Suprapubic skin (tissue), 4 donors: Measurements from ENCODE around the gene RBPJ. TPM values are rescaled to one million over a fixed set of nuclear protein-coding genes. Genes with fewer than 3 reads are reported as not detected.

Experiments used
- DNase-seq, 2 donors: peaks; one replicate each; pipeline ENCODE4 v3.0.0-alpha.2; 2019; ENCODE audit warnings: low spot score in 2 of 2
- H3K27ac ChIP-seq: fragments of 200-600 bp; sonication (generic); one replicate; pipeline ENCODE4 v1.5.1; 2019
- H3K27me3 ChIP-seq: fragments of 200-600 bp; sonication (generic); one replicate; pipeline ENCODE4 v1.5.1; 2019
- H3K36me3 ChIP-seq: fragments of 200-600 bp; sonication (generic); one replicate; pipeline ENCODE4 v1.5.1; 2019
- H3K4me1 ChIP-seq: fragments of 200-600 bp; sonication (generic); one replicate; pipeline ENCODE4 v1.5.1; 2019
- H3K4me3 ChIP-seq: fragments of 200-600 bp; sonication (generic); one replicate; pipeline ENCODE4 v1.5.1; 2019; ENCODE audit warnings: mild to moderate bottlenecking
- H3K9me3 ChIP-seq: fragments of 200-600 bp; sonication (generic); one replicate; pipeline ENCODE4 v1.5.1; 2019
- EP300 ChIP-seq: sonication (generic); formaldehyde crosslinking; IDR thresholded peaks from one replicate; pipeline ENCODE4 v1.6.1; 2017; ENCODE audit warnings: antibody characterized with exemption
- POLR2A ChIP-seq, 2 donors: fragments of 450-650 bp; IDR thresholded peaks; one replicate each; pipeline ENCODE4 v1.6.1; 2017; ENCODE audit warnings: antibody characterized with exemption in 2 of 2, mild to moderate bottlenecking in 2 of 2, moderate library complexity in 2 of 2
- POLR2AphosphoS5 ChIP-seq, 3 donors: sonication (generic); formaldehyde crosslinking; IDR thresholded peaks; one replicate each; pipeline ENCODE4 v1.6.1; 2017; ENCODE audit warnings: antibody characterized with exemption in 3 of 3
- WGBS: methylation state at CpG from one replicate; pipeline ENCODE4 v1.1.5; 2018; 5-methylcytosine and 5-hydroxymethylcytosine counted together
- total RNA-seq, 4 donors: library from RNA; depleted of rRNA; stranded (reverse); fragments of >200 nt; gene quantifications; one replicate each; pipeline ENCODE4 v1.1.0, GENCODE V29; 2016
- TF ChIP-seq, protein P1 (sequence below), 2 donors: fragments of 200-600 bp in 1 of 2; fragments of 450-650 bp in 1 of 2; sonication (generic) in 1 of 2; IDR thresholded peaks; one replicate each; pipeline ENCODE4 v1.5.1; 2016 to 2019; ENCODE audit warnings: antibody characterized with exemption in 2 of 2, mild to moderate bottlenecking in 1 of 2, moderate library complexity in 1 of 2

The RBPJ gene
- total RNA-seq, 4 donors from 2014 or later: 33.4 to 104 (median 46.1) TPM

DNA sequence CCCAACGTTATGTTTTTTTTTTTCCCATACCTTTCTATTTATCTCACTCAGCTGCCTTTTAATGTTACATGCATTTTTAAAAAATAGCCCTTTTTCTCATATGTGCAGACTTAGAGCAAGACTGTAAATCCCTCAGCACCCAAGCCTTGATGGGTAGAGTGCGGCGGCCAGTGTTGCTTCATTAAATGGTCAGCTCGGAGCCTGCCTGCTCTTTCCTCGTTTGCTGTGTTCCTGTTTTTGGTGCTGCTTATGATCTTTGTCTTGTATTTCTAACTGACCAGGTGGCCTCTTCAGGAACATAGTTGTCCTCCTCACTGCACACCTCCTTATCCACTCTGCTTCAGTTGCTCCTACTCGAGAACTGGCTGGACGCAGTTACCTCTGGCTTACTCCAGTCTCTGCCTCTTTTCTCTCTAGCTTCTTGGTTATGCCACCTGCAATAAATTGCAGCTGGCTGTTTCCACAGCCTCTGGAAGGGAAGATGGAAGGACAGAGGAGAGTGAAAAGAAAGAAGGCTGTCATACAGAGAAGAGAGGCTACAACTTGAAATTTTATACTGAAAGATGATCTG, 10.7 kb downstream of the RBPJ start:
- Histone ChIP-seq H3K27ac (no peak overlapping the region), H3K9me3 (no peaks in the 10 kb centered on the region), H3K4me1 (peaks cover 14% of the 10 kb centered on the region), H3K4me3 (no peak overlapping the region), H3K36me3 (no peaks in the 10 kb centered on the region), H3K27me3 (no peaks in the 10 kb centered on the region)
- DNase-seq: no peak
- TF ChIP-seq POLR2A (IDR thresholded peaks at IDR 0.05) (no peak), EP300 (no peak), POLR2AphosphoS5 (IDR thresholded peaks at IDR 0.05) (no peak)
- TF ChIP-seq, protein P1, sequence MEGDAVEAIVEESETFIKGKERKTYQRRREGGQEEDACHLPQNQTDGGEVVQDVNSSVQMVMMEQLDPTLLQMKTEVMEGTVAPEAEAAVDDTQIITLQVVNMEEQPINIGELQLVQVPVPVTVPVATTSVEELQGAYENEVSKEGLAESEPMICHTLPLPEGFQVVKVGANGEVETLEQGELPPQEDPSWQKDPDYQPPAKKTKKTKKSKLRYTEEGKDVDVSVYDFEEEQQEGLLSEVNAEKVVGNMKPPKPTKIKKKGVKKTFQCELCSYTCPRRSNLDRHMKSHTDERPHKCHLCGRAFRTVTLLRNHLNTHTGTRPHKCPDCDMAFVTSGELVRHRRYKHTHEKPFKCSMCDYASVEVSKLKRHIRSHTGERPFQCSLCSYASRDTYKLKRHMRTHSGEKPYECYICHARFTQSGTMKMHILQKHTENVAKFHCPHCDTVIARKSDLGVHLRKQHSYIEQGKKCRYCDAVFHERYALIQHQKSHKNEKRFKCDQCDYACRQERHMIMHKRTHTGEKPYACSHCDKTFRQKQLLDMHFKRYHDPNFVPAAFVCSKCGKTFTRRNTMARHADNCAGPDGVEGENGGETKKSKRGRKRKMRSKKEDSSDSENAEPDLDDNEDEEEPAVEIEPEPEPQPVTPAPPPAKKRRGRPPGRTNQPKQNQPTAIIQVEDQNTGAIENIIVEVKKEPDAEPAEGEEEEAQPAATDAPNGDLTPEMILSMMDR (IDR thresholded peaks at IDR 0.05): no peak
- 77% methylated on average over 7 of the region's 7 CpGs for WGBS

DNA sequence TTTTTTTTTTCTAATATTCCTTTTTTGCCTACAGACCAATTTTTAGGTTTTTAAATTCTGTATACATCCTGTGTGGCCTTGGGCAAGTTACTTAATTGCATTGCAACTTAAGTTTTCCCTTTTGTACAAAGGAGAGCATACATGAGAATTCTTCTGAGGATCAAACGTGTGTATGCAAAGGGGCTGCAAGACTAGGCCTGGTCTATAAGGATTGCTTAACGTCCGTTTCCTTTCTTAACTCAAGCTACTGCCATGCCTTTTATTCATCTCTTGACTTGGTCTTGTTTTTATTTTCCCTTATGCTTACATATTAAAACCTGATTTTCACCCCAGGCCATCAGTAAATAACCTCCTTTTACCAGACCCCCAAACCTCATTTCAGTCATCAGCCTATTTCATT, 13.6 kb downstream of the RBPJ start:
- 52% methylated on average over 3 of the region's 3 CpGs for WGBS
- no peak overlapping the region for H3K4me3 ChIP-seq
- no peak overlapping the region for H3K27ac ChIP-seq
- TF ChIP-seq POLR2A (IDR thresholded peaks at IDR 0.05) (no peak), POLR2AphosphoS5 (IDR thresholded peaks at IDR 0.05) (no peak)
- no peaks in the 10 kb centered on the region for H3K36me3 ChIP-seq
- peaks cover 14% of the 10 kb centered on the region for H3K4me1 ChIP-seq
- no peaks in the 10 kb centered on the region for H3K27me3 ChIP-seq
- H3K9me3 ChIP-seq: no peaks in the 10 kb centered on the region
- DNase-seq: no peak

DNA sequence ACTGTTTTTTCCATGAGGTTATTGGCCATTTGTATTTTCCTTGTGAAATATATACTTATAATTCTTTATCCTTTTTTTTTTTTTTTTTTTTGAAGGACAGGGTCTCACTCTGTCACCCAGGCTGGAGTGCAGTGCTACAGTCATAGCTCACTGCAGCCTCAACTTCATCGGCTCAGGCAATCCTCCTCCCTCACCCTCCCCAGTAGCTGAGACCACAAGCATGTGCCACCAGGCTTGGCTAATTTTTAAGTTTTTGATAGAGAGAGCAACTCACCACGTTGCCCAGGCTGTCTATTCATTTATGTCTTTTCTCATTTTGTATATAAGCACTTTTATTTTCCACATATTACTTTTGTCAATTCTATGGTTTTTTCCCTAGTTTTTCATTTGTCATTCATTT, 16.8 kb downstream of the RBPJ start:
- WGBS: 78% methylated on average over 2 of the region's 2 CpGs
- Histone ChIP-seq H3K36me3 (no peaks in the 10 kb centered on the region), H3K27ac (no peak overlapping the region), H3K9me3 (no peaks in the 10 kb centered on the region), H3K4me1 (peaks cover 13% of the 10 kb centered on the region), H3K4me3 (no peak overlapping the region), H3K27me3 (no peaks in the 10 kb centered on the region)
- no peak for DNase-seq
- TF ChIP-seq POLR2AphosphoS5 (IDR thresholded peaks at IDR 0.05): no peak
- TF ChIP-seq POLR2A (IDR thresholded peaks at IDR 0.05): no peak
- TF ChIP-seq, protein P1 (IDR thresholded peaks at IDR 0.05): no peak
- no peak for TF ChIP-seq EP300

DNA sequence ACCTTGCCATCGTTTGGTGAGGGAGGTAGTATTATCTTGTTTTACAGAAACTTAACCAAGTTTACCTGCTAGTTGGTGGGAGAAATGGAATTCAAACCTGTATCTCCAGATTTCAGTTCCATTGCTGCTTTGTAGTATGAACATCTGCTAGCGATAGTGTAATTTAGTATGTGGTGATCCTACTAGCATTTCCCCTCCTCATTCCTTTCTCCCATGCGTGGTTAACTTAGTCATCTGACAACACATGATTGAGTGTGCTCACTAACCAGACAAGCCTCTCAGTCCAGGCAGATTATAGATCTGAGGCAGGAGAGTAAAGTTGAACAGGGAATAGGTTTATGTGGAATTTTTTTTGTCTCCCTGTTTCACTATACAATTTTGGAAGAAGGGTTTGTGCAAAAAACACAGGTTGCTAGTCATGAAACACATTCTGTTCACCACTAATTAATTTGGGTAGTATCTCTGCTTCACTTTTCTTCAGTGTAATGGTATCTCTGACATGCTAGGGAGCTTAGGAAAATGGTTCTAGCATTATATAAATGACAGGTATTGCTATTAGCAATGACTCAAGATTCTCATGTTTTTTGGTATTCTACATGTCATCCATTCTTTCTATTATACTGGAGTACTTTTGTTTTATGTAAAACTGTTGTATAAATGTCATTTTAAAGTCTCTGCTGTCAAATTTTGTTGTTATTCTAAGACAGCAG, 21.7 kb downstream of the RBPJ start:
- Histone ChIP-seq H3K4me1 (peaks cover 41% of the 10 kb centered on the region), H3K27me3 (no peaks in the 10 kb centered on the region), H3K9me3 (no peaks in the 10 kb centered on the region), H3K36me3 (no peaks in the 10 kb centered on the region), H3K4me3 (no peak overlapping the region), H3K27ac (no peak overlapping the region)
- no peak for DNase-seq
- WGBS: 24% methylated on average over 3 of the region's 3 CpGs
- TF ChIP-seq, protein P1 (IDR thresholded peaks at IDR 0.05): no peak
- TF ChIP-seq POLR2A (IDR thresholded peaks at IDR 0.05) (no peak), POLR2AphosphoS5 (IDR thresholded peaks at IDR 0.05) (no peak), EP300 (no peak)

DNA sequence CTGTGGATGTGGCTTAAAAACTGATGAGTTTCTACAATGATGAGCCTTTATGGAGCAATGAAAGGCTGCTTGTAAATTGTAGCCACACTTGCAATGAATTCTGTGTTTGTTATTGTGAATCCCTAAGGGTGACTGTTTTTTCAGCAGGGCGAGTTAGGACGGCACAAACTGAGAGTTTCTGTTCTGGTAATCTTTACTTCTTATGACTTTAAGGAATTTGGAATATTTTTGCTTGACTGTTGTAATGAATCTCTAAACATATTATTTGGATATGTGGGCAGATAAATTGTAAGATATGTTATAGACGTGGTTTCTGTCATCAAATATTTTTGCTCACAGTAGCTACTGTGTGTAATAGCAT, 22.2 kb downstream of the RBPJ start:
- Histone ChIP-seq H3K36me3 (no peaks in the 10 kb centered on the region), H3K9me3 (no peaks in the 10 kb centered on the region), H3K4me3 (no peak overlapping the region), H3K27me3 (no peaks in the 10 kb centered on the region), H3K4me1 (peaks cover 41% of the 10 kb centered on the region), H3K27ac (no peak overlapping the region)
- TF ChIP-seq EP300 (no peak), POLR2AphosphoS5 (IDR thresholded peaks at IDR 0.05) (no peak), POLR2A (IDR thresholded peaks at IDR 0.05) (no peak)
- TF ChIP-seq, protein P1 (IDR thresholded peaks at IDR 0.05): no peak
- 22% methylated on average over 3 of the region's 3 CpGs for WGBS
- no peak for DNase-seq
